Pancreas (tissue), 10 donors: ENCODE results near the gene SMYD3. TPM values are rescaled to one million over a fixed set of nuclear protein-coding genes. Genes with fewer than 3 reads are reported as not detected.

Source experiments
- ATAC-seq, 4 donors: fragments of 200-7000 bp; cut with Tn5 transposase; one replicate each; pipeline versions ENCODE4 v1.8.0 to v1.9.1; 2020; ENCODE audit warnings: mild to moderate bottlenecking in 4 of 4, moderate library complexity in 4 of 4
- DNase-seq, 6 donors: peaks; one replicate each; pipeline ENCODE4 v3.0.0-alpha.2; 2020
- FAIRE-seq: peaks from 2 replicates; lab custom pipeline; 2012; peaks lifted over from hg19 to GRCh38; lab: Jason Lieb, UNC
- H3K27ac ChIP-seq, 4 donors: fragments of 200-600 bp; sonication (generic); 1 replicate in 3 of 4; 2 replicates in 1 of 4; pipeline versions ENCODE4 v1.5.0 to v1.8.0; 2020
- H3K27me3 ChIP-seq, 4 donors: fragments of 200-600 bp; one replicate each; pipeline ENCODE4 v1.8.0; 2021
- H3K36me3 ChIP-seq, 3 donors: fragments of 200-600 bp; sonication (generic) in 1 of 3; one replicate each; pipeline versions ENCODE4 v1.5.0 to v1.8.0; 2020 to 2021
- H3K4me1 ChIP-seq, 3 donors: fragments of 200-600 bp; one replicate each; pipeline ENCODE4 v1.8.0; 2021
- H3K4me3 ChIP-seq, 4 donors: fragments of 200-600 bp; sonication (generic) in 2 of 4; one replicate each; pipeline versions ENCODE4 v1.5.0 to v1.8.0; 2020 to 2021
- H3K9me3 ChIP-seq, 4 donors: fragments of 200-600 bp; one replicate each; pipeline ENCODE4 v1.8.0; 2021
- WGBS, 2 donors: extraction: QIAGEN DNeasy Blood & Tissue Kit; methylation state at CpG; one replicate each; pipeline ENCODE4 v1.1.7; 2013; 5-methylcytosine and 5-hydroxymethylcytosine counted together
- intact Hi-C, 3 donors: fragments of 100-400 bp; cut with DNase I; formaldehyde crosslinking; loops; one replicate each; pipeline versions ENCODE4 v1.11.1 to v1.14.2; 2022
- polyA plus RNA-seq, 2 donors: library from polyadenylated mRNA; stranded (reverse); fragments of 200-250 nt; gene quantifications; one replicate each; pipeline ENCODE4 v1.2.3, GENCODE V29; 2013
- total RNA-seq, 6 donors: library from RNA; stranded (reverse); fragmentation: NEBNext Ultra II Directional in 4 of 6; extraction: Animal tissue kit (Norgen Biotek cat#: 25700) in 4 of 6; gene quantifications; one replicate each; pipeline versions ENCODE4 v1.2.1 to v1.2.4, GENCODE V29; 2021 to 2023
- TF ChIP-seq, protein P1 (sequence below), 4 donors: fragments of 200-600 bp; sonication (generic) in 3 of 4; IDR thresholded peaks; one replicate each; pipeline versions ENCODE4 v1.5.0 to v1.8.0; 2021; ENCODE audit warnings: antibody characterized with exemption in 4 of 4
- donor health status: healthy with polysubstance abuse.
- donor health status: DM: no; HTN: no; CAD: no; lungs with moderate emphysema.
- donor health status: DM: no; HTN: no; CAD: no.
- donor health status: control.
- donor health status: control.
- donor health status: Bipolar disorder and iron deficiency.
- donor health status: DM: yes; HTN: yes; CAD: no.
- donor health status: DM: no; HTN: no; CAD: no.
- donor health status: DM: no; HTN: no; CAD: no.
- donor health status: DM: yes; HTN: yes; CAD: no.

Gene SMYD3
- total and polyA plus RNA-seq, 8 donors: 4.6 to 10.5 (median 6.7) TPM

DNA sequence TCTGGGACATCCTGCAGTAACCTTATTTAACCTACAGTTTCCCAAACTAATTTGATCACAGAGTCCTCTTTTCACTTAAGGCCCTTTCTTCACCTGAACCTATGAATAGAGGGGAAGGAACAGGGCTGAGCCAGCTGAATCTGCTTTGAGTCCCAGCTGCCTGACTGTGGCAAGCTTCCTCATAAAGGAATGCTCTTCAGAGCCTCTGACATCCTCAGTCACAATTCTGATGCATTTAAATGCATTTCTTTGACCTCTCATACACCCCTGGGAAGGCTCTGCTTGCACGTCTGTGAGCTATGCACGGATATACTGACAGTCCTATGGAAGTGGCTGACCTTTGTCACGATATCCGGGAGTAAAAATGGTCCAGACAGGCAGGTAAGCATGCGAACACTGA is 673.1 kb downstream of the SMYD3 start:
- Histone ChIP-seq H3K36me3 (no peaks in the 10 kb centered on the region), H3K4me1 (no peaks in the 10 kb centered on the region), H3K4me3 (no peak overlapping the region), H3K27ac (no peak overlapping the region), H3K27me3 (no peaks in the 10 kb centered on the region), H3K9me3 (no peaks in the 10 kb centered on the region)
- no peak for DNase-seq
- TF ChIP-seq, protein P1, sequence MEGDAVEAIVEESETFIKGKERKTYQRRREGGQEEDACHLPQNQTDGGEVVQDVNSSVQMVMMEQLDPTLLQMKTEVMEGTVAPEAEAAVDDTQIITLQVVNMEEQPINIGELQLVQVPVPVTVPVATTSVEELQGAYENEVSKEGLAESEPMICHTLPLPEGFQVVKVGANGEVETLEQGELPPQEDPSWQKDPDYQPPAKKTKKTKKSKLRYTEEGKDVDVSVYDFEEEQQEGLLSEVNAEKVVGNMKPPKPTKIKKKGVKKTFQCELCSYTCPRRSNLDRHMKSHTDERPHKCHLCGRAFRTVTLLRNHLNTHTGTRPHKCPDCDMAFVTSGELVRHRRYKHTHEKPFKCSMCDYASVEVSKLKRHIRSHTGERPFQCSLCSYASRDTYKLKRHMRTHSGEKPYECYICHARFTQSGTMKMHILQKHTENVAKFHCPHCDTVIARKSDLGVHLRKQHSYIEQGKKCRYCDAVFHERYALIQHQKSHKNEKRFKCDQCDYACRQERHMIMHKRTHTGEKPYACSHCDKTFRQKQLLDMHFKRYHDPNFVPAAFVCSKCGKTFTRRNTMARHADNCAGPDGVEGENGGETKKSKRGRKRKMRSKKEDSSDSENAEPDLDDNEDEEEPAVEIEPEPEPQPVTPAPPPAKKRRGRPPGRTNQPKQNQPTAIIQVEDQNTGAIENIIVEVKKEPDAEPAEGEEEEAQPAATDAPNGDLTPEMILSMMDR (IDR thresholded peaks at IDR 0.05): no peak
- ATAC-seq: no peak
- intact Hi-C loops: no loop called here
- FAIRE-seq: no peak
- WGBS, 2 donors: 88 to 96% methylated on average over 5 of the region's 5 CpGs

DNA sequence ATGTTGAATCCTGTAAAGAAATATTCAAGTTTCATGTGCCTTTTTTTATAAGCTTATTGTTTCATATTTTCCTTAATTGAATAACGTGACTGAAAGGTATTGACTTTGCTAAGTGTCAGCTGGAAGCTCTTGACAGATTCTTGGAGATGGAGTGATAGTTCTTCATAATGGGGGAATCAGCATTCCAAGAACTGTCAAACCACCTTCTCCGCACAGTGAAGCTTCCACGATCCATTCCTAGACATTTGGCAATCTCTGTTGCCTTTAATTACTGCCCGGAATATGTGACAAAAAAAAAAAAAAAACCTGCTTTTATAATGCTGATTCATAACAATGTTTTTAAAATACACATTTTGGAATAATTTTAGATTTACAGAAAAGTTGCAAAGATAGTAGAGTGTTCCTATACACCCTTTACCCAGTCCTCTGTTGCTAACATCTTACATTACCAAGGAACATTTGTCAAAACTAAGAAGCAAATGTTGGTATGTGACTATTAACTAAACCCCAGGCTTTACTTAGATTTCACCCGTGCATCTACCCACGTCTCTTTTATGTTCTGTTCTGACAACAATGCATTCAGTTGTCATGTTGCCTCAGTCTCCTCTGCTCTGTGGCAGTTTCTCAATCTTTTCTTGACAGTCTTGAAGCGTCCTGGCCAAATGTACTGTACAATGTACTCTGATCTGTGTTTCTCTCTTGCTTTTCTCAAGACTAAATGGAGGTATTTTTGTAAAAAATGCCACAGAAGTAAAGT is 674.1 kb downstream of the SMYD3 start:
- H3K36me3 ChIP-seq: no peaks in the 10 kb centered on the region
- intact Hi-C loops: no loop called here
- H3K4me3 ChIP-seq: no peak overlapping the region
- no peak for DNase-seq
- FAIRE-seq: no peak
- ATAC-seq: no peak
- H3K27me3 ChIP-seq: no peaks in the 10 kb centered on the region
- no peaks in the 10 kb centered on the region for H3K4me1 ChIP-seq
- TF ChIP-seq, protein P1 (IDR thresholded peaks at IDR 0.05): no peak
- WGBS, 2 donors: 89 to 91% methylated on average over 7 of the region's 7 CpGs
- no peak overlapping the region for H3K27ac ChIP-seq
- no peaks in the 10 kb centered on the region for H3K9me3 ChIP-seq

DNA sequence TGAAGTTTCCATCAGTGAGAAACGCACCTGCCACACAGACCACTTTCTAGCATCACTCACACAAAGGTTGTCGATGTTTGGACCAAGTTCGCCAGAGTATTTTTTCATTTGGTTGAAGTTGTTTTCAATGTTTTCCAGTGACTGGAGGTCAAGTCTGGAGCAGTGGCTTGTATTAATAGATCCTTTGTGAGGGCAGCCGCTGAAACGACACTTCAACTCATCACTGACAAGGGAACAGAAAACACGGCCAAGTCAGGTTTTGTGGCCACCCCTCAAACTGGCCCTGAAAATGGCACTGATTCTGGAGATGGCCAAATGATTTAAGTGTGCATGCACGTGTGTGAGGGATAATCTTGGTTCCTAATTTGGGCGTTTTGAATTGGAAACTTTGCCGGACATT is 675.6 kb downstream of the SMYD3 start:
- FAIRE-seq (no peak), ATAC-seq (no peak), DNase-seq (no peak)
- Histone ChIP-seq H3K4me1 (no peaks in the 10 kb centered on the region), H3K4me3 (no peak overlapping the region), H3K27me3 (no peaks in the 10 kb centered on the region), H3K36me3 (no peaks in the 10 kb centered on the region), H3K9me3 (no peaks in the 10 kb centered on the region), H3K27ac (no peak overlapping the region)
- TF ChIP-seq, protein P1 (IDR thresholded peaks at IDR 0.05): no peak
- intact Hi-C loops: no loop called here
- WGBS, 2 donors: 84% methylated on average over 9 of the region's 9 CpGs

DNA sequence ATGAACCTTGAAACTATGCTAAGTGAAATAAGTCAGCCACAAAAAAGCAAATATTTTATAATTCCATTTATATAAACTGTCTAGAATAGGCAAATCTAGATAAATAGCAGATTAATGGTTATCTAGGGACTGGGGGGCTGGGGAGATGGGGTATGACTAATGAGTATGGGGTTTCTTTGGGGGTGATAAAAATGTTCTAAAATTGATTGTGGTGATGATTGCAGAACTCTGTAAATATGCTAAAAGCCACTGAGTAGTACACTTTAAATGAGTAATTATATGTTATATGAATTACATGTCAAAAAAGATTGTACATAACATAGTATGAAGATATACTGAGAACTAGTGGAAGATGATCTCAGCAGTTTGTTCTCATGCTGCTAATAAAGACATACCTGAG is 677.3 kb downstream of the SMYD3 start:
- Histone ChIP-seq H3K9me3 (no peaks in the 10 kb centered on the region), H3K27ac (no peak overlapping the region), H3K36me3 (no peaks in the 10 kb centered on the region), H3K4me1 (no peaks in the 10 kb centered on the region), H3K4me3 (no peak overlapping the region), H3K27me3 (no peaks in the 10 kb centered on the region)
- no peak for FAIRE-seq
- no peak for ATAC-seq
- intact Hi-C loops: no loop called here
- DNase-seq: no peak
- TF ChIP-seq, protein P1 (IDR thresholded peaks at IDR 0.05): no peak

DNA sequence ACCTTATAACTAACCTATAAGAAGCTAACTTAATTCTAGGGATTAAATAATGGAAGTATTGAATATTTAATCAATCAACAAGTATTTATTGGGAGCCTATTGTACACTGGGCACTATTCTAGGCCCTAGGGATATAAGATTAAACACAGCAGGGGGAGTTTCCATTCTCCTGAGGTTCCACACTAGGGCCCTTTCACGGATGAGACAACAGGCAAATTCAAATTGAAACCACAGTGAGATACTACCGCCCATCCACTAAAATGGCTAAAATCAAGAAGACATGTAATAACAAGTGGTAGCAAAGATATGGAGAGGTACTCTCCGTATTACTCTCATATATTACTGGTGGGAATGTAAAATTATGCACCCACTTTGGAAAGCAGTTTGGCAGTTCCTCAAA is 677.9 kb downstream of the SMYD3 start:
- Histone ChIP-seq H3K4me1 (no peaks in the 10 kb centered on the region), H3K9me3 (no peaks in the 10 kb centered on the region), H3K27me3 (no peaks in the 10 kb centered on the region), H3K27ac (no peak overlapping the region), H3K36me3 (no peaks in the 10 kb centered on the region), H3K4me3 (no peak overlapping the region)
- no peak for DNase-seq
- TF ChIP-seq, protein P1 (IDR thresholded peaks at IDR 0.05): no peak
- FAIRE-seq: no peak
- ATAC-seq: no peak
- 87 to 94% methylated on average over 3 of the region's 3 CpGs for WGBS, 2 donors
- intact Hi-C loops: no loop called here
